ENCODE data around the gene RNF157.
A peak's percentile ranks its signal among the peaks of the same experiment; 100 is the strongest.

- TF ChIP-seq POLR2A (IDR thresholded peaks at IDR 0.05; ENCODE audit: low read length) (peak; percentile 85), EP300 (IDR thresholded peaks at IDR 0.05) (no peak), CTCF (IDR thresholded peaks at IDR 0.05) (no peak), HOXA7 (CRISPR knock-in tag; IDR thresholded peaks at IDR 0.05) (no peak), RNF2 (IDR thresholded peaks at IDR 0.05; ENCODE audit: borderline replicate concordance, low read depth) (no peak), CHD2 (IDR thresholded peaks at IDR 0.05; ENCODE audit: low read length, partially characterized antibody) (no peak), BCL3 (IDR thresholded peaks at IDR 0.05) (peak; percentile 71; the same call in 2 of the 3 replicates), POLR2AphosphoS2 (conservative IDR thresholded peaks at IDR 0.05; ENCODE audit: low read length) (no peak), RAD21 (conservative IDR thresholded peaks at IDR 0.05 in 1 of 2, IDR thresholded peaks at IDR 0.05 in 1 of 2) (no peak), ELK1 (IDR thresholded peaks at IDR 0.05; ENCODE audit: low read depth, low read length) (no peak)
Measured at GRCh38 chr17:76103274-76104139, 136.8 kb downstream of the RNF157 start, which contains the start of gene EXOC7.
